OCI-LY3 (cell line): ENCODE data around the gene ADGRV1.
"Not testable (repeated sequence)": the region's sequence is repeated elsewhere in the genome, so short reads cannot be mapped to it uniquely, and the experiment has no call there.

Source experiments
- H2AFZ ChIP-seq: fragments of 200-600, 300-600 bp; shearing (Covaris generic); 2 replicates; pipeline ENCODE4 v1.6.0; 2014; ENCODE audit warnings: antibody characterized with exemption, low read depth, low read length
- H3K27ac ChIP-seq: fragments of 200-600, 300-600 bp; sonication (generic); 2 replicates; pipeline ENCODE4 v1.5.1; 2014; ENCODE audit warnings: mild to moderate bottlenecking, low read length, moderate library complexity, mixed read lengths
- H3K27me3 ChIP-seq: fragments of 200-600, 300-600 bp; sonication (generic); 2 replicates; pipeline ENCODE4 v1.6.1; 2014; ENCODE audit warnings: low read depth, low read length, mixed read lengths
- H3K36me3 ChIP-seq: fragments of 200-600, 300-600 bp; sonication (generic); replicated peaks from 2 replicates; pipeline ENCODE3; 2014; ENCODE audit warnings: low read depth, low read length, mixed read lengths
- H3K4me1 ChIP-seq: fragments of 300-600, 200-600 bp; sonication (generic); 2 replicates; pipeline ENCODE4 v1.6.1; 2014; ENCODE audit warnings: low read length, mixed read lengths
- H3K4me2 ChIP-seq: fragments of 200-600, 300-600 bp; sonication (generic); 2 replicates; pipeline ENCODE4 v1.6.1; 2014; ENCODE audit warnings: low read length, mixed read lengths
- H3K4me3 ChIP-seq: fragments of 300-600, 200-600 bp; sonication (generic); 2 replicates; pipeline ENCODE4 v1.5.1; 2014; ENCODE audit warnings: antibody characterized with exemption, mild to moderate bottlenecking, low read length, moderate library complexity
- H3K79me2 ChIP-seq: fragments of 300-600, 200-600 bp; shearing (Covaris generic); 2 replicates; pipeline ENCODE4 v1.6.1; 2014; ENCODE audit warnings: mild to moderate bottlenecking, low read length, mixed read lengths
- H3K9ac ChIP-seq: fragments of 300-600, 200-600 bp; shearing (Covaris generic); 2 replicates; pipeline ENCODE4 v1.6.0; 2014; ENCODE audit warnings: mild to moderate bottlenecking, low read length, moderate library complexity
- H3K9me3 ChIP-seq: fragments of 200-600, 300-600 bp; shearing (Covaris generic); 2 replicates; pipeline ENCODE4 v1.6.1; 2014; ENCODE audit warnings: low read length, mixed read lengths; ENCODE audit not compliant: insufficient read depth
- H4K20me1 ChIP-seq: fragments of 200-600, 300-600 bp; sonication (generic); 2 replicates; pipeline ENCODE4 v1.6.1; 2016; ENCODE audit warnings: low read length, mixed read lengths; ENCODE audit not compliant: insufficient read depth
- EZH2phosphoT487 ChIP-seq: fragments of 200-600 bp; shearing (Covaris generic); IDR thresholded peaks from 2 replicates; pipeline ENCODE4 v1.6.1; 2018; ENCODE audit warnings: antibody characterized with exemption, mixed run types, low read depth
- TF ChIP-seq, protein P1 (sequence below): fragments of 200-600, 300-600 bp; sonication (generic); IDR thresholded peaks from 2 replicates; pipeline ENCODE4 v1.5.1; 2014; ENCODE audit warnings: antibody characterized with exemption, low read length, low read depth

ADGRV1 gene

DNA sequence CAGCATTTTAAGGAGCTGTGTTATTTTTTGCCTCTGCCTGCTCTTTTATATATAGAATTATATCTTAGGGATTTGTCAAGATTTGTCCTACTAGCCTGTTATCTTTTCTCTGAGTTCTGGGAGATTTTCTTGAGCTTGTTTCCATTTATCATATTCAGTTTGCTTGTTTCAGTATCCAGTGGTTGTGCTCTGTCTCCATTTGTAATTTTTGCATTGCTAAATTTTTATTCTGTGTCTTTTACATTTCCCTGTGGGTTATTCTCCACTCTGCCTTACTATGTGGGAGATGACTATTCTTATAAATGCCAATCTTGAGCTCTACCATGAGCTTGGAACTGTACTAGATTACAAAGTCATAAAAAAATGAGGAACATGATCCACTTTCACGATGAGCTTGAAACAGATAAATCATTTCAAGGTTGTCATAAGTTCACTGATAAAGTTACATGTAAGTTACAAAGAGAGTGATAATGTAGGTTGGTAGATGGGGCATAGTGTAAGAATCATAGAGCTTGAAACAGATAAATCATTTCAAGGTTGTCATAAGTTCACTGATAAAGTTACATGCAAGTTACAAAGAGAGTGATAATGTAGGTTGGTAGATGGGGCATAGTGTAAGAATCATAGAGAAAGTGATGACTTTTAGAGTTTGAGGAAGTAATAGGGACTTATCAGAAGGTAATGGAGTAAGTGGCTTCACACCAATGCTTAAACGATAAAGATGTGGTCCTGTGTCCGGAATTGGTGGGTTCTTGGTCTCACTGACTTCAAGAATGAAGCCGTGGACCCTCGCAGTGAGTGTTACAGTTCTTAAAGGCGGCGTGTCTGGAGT is 287.3 kb downstream of the ADGRV1 start:
- H3K27ac ChIP-seq = no peak overlapping the region
- H3K9me3 ChIP-seq = no peaks in the 10 kb centered on the region
- H4K20me1 ChIP-seq = no peaks in the 10 kb centered on the region
- H3K36me3 ChIP-seq = no peaks in the 10 kb centered on the region
- H3K4me2 ChIP-seq = no peak overlapping the region
- peaks cover 13% of the 10 kb centered on the region for H3K4me1 ChIP-seq
- H3K4me3 ChIP-seq = no peak overlapping the region
- TF ChIP-seq, protein P1, sequence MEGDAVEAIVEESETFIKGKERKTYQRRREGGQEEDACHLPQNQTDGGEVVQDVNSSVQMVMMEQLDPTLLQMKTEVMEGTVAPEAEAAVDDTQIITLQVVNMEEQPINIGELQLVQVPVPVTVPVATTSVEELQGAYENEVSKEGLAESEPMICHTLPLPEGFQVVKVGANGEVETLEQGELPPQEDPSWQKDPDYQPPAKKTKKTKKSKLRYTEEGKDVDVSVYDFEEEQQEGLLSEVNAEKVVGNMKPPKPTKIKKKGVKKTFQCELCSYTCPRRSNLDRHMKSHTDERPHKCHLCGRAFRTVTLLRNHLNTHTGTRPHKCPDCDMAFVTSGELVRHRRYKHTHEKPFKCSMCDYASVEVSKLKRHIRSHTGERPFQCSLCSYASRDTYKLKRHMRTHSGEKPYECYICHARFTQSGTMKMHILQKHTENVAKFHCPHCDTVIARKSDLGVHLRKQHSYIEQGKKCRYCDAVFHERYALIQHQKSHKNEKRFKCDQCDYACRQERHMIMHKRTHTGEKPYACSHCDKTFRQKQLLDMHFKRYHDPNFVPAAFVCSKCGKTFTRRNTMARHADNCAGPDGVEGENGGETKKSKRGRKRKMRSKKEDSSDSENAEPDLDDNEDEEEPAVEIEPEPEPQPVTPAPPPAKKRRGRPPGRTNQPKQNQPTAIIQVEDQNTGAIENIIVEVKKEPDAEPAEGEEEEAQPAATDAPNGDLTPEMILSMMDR = no peak
- no peak for TF ChIP-seq EZH2phosphoT487
- no peaks in the 10 kb centered on the region for H3K79me2 ChIP-seq
- H3K27me3 ChIP-seq = no peaks in the 10 kb centered on the region
- no peak overlapping the region for H3K9ac ChIP-seq
- H2AFZ ChIP-seq = no peak overlapping the region

GRCh38 chr5:90847606-90848005 is 289.0 kb downstream of the ADGRV1 start:
- peaks cover 13% of the 10 kb centered on the region for H3K4me1 ChIP-seq
- not testable (repeated sequence) for H3K4me2 ChIP-seq, H3K9ac ChIP-seq, H3K27ac ChIP-seq, H2AFZ ChIP-seq, H3K9me3 ChIP-seq, H3K79me2 ChIP-seq, H3K4me3 ChIP-seq, H3K27me3 ChIP-seq, H3K36me3 ChIP-seq, H4K20me1 ChIP-seq

GRCh38 chr5:90849939-90850338 is 291.3 kb downstream of the ADGRV1 start:
- no peak overlapping the region for H3K27ac ChIP-seq
- no peaks in the 10 kb centered on the region for H3K9me3 ChIP-seq
- H3K79me2 ChIP-seq = no peaks in the 10 kb centered on the region
- H2AFZ ChIP-seq = no peak overlapping the region
- no peaks in the 10 kb centered on the region for H4K20me1 ChIP-seq
- H3K4me1 ChIP-seq = peaks cover 7% of the 10 kb centered on the region
- no peak overlapping the region for H3K4me2 ChIP-seq
- TF ChIP-seq, protein P1 = no peak
- TF ChIP-seq EZH2phosphoT487 = no peak
- H3K36me3 ChIP-seq = no peaks in the 10 kb centered on the region
- H3K4me3 ChIP-seq = no peak overlapping the region
- H3K9ac ChIP-seq = no peak overlapping the region
- H3K27me3 ChIP-seq = no peaks in the 10 kb centered on the region

DNA sequence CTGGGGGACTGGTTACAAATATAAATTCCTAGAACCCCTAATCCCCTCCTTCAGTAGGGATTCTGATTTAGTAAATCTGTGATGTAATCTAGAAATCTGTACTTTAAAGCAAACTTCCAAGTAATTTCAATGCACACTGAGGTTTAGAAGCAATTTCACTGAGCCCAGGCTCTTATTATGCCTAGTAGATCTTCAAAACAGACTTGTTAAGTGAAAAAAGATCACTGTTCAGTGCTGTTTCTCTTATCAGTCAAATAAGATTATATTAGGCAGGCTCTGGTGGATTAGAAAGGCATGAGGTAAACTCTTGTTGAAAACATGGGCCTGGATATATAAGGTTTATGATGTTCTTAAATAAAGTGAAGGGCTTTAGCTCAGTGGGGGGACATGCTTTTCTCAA is 293.9 kb downstream of the ADGRV1 start:
- no peak for TF ChIP-seq EZH2phosphoT487
- TF ChIP-seq, protein P1 = no peak
- Histone ChIP-seq H3K4me2 (no peak overlapping the region), H3K9me3 (no peaks in the 10 kb centered on the region), H3K4me1 (peaks cover 7% of the 10 kb centered on the region), H3K4me3 (no peak overlapping the region), H2AFZ (no peak overlapping the region), H3K79me2 (no peaks in the 10 kb centered on the region), H3K9ac (no peak overlapping the region), H3K27me3 (no peaks in the 10 kb centered on the region), H4K20me1 (no peaks in the 10 kb centered on the region), H3K27ac (no peak overlapping the region), H3K36me3 (no peaks in the 10 kb centered on the region)
